HL-60 (cell line): ENCODE data around the gene PJA1.

Experiments used
- DNase-seq, 2 experiments: peaks; one replicate each; pipeline ENCODE4 v3.0.0-alpha.2; 2010 to 2020; ENCODE audit warnings: low read depth in 1 of 2, low spot score in 1 of 2
- H3K27ac ChIP-seq: fragments of 250-450 bp; sonication (Bioruptor Pico); replicated peaks from 2 replicates; pipeline ENCODE4 v1.5.1; 2020; ENCODE audit warnings: mild to moderate bottlenecking, moderate library complexity
- H3K27me3 ChIP-seq: fragments of 250-450 bp; sonication (Bioruptor Pico); 2 replicates; pipeline ENCODE4 v1.5.1; 2021; ENCODE audit warnings: mild to moderate bottlenecking, moderate library complexity; ENCODE audit not compliant: insufficient read depth, poor library complexity, severe bottlenecking
- H3K4me3 ChIP-seq: replicated peaks from 2 replicates; pipeline ENCODE4 v1.5.1; 2011; ENCODE audit warnings: mild to moderate bottlenecking, control low read depth, low read length; ENCODE audit not compliant: insufficient read depth
- GABPA ChIP-seq: IDR thresholded peaks from 2 replicates; pipeline ENCODE4 v1.6.1; 2012; ENCODE audit warnings: low read depth
- POLR2AphosphoS5 ChIP-seq: IDR thresholded peaks from 2 replicates; pipeline ENCODE4 v1.6.1; 2012; ENCODE audit warnings: low read depth
- REST ChIP-seq: IDR thresholded peaks from 2 replicates; pipeline ENCODE4 v1.6.1; 2012; ENCODE audit warnings: low read depth; ENCODE audit not compliant: insufficient replicate concordance
- SPI1 ChIP-seq: IDR thresholded peaks from 2 replicates; pipeline ENCODE4 v1.6.1; 2012; ENCODE audit warnings: low read depth, mild to moderate bottlenecking, borderline replicate concordance
- TF ChIP-seq, protein P1 (sequence below): IDR thresholded peaks from one replicate; pipeline ENCODE4 v1.5.1; 2011; ENCODE audit warnings: low read length, control low read depth, inconsistent platforms; ENCODE audit not compliant: insufficient read depth

Gene PJA1

DNA sequence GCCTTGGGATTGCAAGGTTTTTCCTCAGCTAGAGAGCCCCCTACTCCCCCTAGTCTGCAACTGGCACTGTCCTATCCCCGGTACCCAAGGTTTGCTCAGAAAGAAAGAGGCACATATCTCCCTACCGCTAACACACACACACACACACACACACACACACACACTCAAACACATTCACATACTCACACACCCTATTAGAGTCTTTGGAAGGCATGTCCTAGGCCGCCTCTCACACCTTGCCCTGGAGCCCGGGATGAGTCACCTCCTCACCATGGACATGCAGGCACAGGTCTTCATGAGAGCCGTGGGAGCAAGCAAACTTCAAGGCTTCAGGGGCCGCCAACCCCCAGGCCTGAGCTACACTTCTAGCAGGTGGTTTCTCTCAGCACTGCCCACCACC lies 49.2 kb downstream of the PJA1 start:
- no peaks in the 10 kb centered on the region for H3K27me3 ChIP-seq
- TF ChIP-seq, protein P1, sequence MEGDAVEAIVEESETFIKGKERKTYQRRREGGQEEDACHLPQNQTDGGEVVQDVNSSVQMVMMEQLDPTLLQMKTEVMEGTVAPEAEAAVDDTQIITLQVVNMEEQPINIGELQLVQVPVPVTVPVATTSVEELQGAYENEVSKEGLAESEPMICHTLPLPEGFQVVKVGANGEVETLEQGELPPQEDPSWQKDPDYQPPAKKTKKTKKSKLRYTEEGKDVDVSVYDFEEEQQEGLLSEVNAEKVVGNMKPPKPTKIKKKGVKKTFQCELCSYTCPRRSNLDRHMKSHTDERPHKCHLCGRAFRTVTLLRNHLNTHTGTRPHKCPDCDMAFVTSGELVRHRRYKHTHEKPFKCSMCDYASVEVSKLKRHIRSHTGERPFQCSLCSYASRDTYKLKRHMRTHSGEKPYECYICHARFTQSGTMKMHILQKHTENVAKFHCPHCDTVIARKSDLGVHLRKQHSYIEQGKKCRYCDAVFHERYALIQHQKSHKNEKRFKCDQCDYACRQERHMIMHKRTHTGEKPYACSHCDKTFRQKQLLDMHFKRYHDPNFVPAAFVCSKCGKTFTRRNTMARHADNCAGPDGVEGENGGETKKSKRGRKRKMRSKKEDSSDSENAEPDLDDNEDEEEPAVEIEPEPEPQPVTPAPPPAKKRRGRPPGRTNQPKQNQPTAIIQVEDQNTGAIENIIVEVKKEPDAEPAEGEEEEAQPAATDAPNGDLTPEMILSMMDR = no peak
- TF ChIP-seq GABPA = no peak
- no peak for TF ChIP-seq REST
- no peak for TF ChIP-seq SPI1
- no peak for TF ChIP-seq POLR2AphosphoS5
- no peak overlapping the region for H3K4me3 ChIP-seq
- H3K27ac ChIP-seq = no peak overlapping the region
- DNase-seq = no peak

GRCh38 chrX:69113723-69114122 lies 51.5 kb downstream of the PJA1 start:
- H3K4me3 ChIP-seq = no peak overlapping the region
- no peaks in the 10 kb centered on the region for H3K27me3 ChIP-seq
- no peak for DNase-seq
- no peak for TF ChIP-seq SPI1
- TF ChIP-seq POLR2AphosphoS5 = no peak
- TF ChIP-seq GABPA = no peak
- TF ChIP-seq REST = no peak
- TF ChIP-seq, protein P1 = no peak
- no peak overlapping the region for H3K27ac ChIP-seq
